GM18526 (cell line): ENCODE measurements around the gene MYO3B.

Experiments used
- POLR2A ChIP-seq: IDR thresholded peaks from 3 replicates; pipeline ENCODE4 v1.6.1; 2011; ENCODE audit not compliant: insufficient read length; ENCODE audit errors: extremely low read depth

MYO3B gene

DNA sequence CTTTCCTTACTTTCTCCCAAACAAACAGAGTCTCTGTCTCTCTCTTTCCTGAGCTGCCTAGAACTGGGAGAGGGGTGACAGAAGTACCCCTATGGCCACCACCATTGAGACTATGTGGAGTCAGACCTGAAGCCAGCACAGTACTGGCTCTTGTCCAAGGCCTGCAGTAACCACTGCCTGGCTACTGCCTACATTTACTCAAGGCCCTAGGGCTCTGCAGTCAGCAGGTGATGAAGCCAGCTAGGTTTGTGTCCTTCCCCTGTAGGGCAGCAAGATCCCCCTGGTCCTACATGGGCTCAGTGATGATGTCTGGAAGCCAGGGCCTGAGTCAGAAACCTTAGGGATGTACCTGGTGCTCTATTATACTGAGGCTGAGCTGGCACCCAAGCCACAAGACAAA is 12.2 kb downstream of the MYO3B start:
- no peak for TF ChIP-seq POLR2A

DNA sequence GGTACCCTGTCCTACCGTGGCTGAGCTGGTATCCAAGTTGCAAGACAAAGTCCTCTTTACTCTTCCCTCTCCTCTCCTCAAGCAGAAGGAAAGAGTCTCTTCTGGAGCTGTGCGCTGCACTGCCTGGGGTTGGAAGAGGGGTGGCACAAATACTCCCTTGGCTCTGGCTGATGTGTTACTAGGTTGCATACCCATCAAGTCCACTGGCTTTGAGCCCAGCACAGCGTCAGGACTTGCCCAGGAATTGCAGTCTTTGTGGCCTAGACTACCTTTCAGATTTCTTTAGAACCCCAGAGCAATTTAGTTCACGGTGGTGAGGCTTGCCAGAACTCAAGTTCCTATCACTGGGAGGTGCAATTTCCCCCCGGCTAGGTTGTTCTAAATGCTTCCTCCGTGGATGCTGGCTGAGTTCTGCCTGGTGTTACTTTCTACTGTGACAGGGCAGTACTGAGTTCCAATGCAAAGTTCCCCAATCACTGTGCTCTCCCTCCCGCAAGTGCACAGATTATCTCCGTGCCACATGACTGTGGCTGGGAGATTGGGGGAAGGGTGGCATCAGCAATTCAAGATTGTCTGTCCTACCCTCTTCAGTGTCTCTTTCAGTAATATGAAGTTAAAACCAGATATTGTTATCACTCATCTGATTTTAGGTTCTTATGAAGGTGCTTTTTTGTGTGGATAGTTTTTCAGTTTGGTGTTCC is 13.4 kb downstream of the MYO3B start:
- no peak for TF ChIP-seq POLR2A

DNA sequence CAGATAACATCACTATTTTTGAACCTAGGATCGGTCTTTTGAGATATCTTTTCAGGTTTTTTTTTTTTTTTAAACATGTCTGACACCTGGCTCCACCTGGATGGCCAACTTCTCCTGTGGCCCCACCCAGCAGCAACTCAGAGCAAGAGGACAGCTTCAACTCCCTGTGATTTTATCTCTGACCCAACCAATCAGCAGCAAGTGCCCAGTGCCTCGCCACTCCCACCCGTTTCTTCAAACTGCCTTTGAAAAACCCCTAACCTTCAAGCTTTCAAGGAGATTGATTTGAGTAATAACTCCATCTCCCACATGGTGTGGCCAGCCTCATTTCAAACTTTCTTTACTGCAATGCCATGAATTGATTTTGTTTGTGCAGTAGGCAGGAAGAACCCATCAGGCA is 19.0 kb downstream of the MYO3B start:
- TF ChIP-seq POLR2A, result no peak

DNA sequence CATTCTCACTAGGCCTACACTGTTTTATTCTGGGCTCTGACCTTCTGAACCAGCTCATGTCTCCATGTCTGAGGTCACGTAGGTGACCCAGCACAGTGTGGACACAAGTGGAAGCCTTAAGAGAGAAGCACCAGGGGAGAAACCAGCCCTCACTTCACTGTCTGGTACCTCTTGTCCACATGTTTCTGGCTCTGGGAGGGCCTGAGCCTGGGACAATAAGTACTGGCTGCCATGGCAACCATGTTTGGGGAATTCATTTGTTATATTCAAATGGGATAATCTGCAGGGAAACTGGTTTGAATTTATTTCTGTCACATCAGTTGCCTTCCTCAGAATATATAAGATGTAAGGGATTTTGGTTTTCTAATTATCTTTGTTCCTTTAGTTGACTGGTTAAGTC is 23.3 kb downstream of the MYO3B start:
- TF ChIP-seq POLR2A, result no peak

DNA sequence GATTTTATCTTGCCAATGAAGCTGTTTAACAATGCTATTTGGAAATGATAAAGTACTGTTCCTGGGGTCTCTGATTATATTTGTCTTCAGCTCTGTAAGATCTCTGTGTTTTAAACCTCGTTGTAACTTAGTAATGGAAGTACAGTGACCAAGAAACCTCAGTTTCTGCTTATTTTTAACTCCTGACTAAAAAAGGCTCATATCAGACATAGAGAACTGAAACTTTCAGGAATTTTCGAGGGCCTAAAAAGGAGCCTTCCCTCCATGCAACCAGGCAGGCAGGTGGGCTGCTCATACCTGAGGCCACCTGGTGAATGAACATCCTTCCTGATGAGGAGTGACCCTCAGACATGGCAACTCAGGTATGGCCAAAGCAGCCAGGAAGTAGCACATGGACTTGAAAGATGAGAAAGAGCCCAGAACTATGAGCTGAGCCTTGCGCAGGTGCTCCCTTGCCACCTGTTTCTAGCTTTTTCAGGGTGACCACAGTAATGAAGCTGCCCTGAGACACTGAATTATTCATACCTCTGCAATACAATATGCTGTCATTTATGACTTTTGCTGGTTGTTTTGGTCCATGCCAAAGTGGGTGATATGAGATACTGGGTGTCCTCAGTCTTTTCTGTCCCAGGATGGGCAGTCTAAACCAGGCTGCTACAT is 23.9 kb downstream of the MYO3B start:
- TF ChIP-seq POLR2A, result no peak

DNA sequence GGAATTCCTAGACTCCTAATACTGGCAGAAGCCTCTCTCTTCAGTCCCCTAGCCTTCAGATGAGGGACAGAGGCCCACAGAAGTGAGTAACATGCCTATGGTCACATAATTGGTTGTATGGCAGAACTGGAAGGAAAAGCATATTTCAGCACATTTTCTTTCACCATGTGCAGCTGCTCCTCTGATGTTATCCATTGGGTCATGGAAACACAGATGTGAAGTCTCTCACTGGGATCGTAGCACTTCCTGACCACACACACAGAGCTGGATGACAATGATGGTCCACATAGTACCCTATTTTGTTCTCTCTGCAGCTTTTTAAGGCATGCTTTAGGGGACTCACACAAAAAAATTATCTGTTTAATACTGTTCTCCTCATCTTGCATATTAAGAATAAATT is 24.5 kb downstream of the MYO3B start:
- TF ChIP-seq POLR2A, result no peak

DNA sequence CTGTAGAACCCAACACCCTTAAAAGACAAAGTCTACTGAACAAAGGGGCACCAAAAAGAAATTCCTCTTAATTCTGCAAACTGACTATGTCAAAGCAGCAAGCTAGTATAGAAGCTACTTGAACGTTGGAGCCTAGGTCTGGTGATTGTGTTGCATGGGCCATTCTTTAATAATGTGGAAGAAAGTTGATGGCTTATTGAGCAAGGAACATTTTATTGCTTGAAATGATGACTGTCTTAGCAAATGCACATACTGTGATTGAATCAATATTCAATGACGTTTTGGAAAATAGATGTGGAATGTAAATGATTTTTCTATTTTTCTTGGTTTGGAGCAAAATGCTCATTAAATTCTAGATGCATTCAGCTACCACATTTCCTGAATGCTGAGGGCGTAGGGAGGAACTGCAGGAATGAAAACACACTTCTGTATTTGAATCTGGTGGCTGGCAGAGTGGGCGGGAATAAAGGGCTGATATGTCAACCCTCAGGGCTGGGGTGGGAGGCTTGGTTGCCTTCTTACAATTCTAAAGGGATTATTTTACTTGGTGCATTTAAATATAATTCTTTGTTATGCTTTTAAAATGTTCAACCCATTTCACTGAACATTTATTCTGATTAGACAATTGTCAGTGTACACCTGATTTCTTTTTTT is 26.5 kb downstream of the MYO3B start:
- TF ChIP-seq POLR2A, result no peak

DNA sequence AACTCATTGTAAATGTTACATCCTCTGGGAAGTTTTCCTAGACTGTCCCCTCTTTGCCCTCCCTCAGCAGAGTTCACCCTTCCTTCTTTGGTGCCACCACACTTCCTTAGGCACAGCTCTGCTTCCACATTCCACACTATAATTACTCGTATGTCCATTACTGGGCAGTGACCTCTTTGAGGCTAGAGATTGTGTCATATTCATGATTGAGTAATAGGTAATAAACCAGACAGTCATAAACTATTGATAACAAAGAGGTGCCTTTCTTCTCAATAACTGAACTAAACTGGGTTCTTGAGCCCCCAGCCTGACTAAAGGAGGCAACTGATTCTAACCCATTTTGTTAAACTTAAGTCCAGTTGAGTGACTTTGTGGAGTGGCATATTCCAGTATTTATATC is 28.3 kb downstream of the MYO3B start:
- no peak for TF ChIP-seq POLR2A

DNA sequence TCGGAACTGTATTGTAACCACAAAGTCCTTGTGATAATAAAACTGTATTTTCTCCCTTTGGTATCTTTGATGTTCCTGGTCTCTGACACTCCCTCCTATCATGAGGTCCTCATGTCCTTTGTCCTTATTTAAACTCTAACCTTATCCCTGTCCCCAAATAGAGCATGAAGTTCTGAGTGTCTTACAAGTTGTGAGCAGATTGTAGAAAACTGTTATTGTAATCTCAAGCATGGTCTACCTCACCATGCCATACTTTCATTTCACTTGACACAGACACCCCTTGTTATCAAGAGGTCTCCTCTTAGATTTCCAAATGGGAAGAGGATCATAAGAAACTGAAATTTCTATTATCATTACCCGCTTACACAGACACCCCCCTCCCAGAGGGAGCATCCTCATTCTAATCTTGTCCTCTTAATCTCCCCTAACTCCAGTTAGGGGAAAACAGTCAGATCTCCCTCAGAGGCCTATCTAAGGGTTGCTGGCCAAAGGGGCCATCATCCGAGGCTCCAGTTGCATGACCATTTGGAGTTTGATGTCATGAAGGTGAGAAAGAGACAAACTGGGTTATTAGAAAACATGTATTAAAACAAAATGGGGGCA is 29.0 kb downstream of the MYO3B start:
- no peak for TF ChIP-seq POLR2A

DNA sequence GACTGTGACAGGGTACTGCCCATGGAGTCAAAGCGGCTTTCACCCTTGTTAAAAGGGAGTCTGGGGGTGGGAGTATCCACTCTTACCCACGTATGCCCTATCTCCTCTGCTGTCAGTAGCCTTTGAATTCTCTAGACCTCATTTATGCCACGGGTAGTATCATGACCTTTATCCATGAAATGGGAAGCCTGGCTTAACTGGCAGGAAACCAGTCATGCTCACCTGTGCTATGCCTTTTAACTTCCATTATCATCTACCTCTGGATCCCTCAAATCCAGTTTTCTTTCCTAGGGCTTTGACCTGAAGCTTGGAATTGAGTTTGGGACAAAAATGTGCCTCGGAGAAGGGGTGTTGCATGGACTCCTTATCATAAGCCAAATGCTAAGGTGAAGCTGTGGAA is 30.0 kb downstream of the MYO3B start:
- no peak for TF ChIP-seq POLR2A

DNA sequence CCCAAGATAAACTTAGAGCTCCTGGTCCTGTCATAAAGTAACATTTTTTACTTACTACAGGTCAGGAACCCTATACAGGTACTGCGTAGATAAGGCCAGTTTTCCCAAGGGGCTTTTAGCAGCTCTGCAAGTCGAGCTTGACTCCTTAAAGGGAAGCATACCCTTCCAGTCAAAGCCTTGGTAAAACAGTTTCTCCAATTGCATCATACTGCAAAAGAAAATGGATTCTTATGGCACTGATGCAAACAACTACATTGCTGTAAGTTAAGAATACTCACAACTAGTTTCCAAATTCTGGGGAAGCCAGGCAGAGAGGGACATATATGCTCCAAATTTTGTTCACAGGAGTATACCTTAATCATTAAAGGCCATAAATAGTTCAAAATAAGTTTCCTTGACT is 31.0 kb downstream of the MYO3B start:
- no peak for TF ChIP-seq POLR2A

DNA sequence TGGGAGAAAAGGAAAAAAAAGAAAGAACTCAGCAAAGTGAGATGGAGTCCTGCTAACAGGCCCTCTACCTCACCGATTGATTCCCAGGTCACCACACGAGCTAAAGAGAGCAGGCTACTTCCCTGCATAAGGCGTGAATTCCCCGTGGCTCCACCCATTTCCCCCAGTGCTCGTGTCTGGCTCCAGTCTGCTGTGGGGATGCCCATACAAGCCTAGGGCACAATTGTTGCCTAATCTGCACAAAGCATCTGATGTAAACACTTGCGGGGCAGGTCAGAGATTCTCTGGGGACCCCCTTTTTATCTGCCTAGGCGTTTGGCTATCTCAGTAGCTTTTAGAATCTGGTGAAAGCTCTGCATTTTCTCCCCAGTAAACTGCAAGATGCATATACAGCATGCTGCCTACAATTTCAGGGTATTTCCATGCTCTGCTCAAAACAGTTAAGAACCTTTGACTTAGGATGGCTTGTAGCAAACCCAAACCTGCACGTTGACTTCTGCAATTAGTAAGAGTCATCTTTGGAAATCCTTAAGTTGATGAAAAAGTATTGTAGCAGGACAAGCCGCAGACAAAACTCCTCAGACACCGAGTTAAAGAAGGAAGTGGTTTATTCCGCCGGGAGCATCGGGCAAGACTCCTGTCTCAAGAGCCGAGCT is 34.8 kb downstream of the MYO3B start:
- no peak for TF ChIP-seq POLR2A

DNA sequence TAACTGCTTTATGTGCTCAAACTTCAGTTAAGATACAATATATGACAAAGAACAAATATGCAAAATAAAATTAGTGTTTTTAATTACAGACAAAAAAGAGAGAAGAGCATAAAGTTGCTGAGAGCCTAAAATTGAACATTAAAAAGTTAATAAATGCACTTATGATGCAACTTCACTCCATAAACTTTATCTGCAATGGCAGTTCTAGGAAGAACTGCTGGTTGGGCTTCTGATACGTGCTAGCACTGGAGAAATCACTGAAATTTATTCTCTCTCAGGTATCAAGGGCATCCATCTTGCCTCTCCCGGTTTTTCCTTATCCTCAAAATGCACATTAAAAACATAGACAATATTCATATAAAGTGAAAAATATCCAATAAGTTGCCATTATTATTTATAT is 35.7 kb downstream of the MYO3B start:
- TF ChIP-seq POLR2A, result no peak

DNA sequence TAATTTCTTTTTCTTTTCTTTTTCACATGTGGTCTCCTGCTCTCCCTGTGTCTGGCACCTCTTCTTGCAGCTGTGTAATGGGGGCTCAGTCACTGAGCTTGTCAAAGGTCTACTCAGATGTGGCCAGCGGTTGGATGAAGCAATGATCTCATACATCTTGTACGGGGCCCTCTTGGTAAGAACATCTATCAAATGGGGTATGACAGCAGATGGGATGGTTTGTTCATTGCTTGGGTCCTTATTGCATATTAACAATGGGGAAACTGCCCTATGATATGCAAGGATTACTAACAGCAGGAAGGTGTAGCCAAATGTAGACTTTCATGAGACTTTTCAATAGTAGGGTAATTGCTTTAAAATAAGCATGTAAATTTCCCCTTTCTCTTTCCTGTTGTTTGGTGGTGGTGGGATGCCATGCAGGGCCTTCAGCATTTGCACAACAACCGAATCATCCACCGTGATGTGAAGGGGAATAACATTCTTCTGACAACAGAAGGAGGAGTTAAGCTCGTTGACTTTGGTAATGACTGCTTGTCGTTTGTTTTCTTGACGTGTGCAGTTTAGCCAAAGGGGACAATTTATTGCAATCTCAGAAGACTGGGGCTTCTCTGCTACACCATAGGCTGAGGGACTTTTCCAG is 36.5 kb downstream of the MYO3B start:
- no peak for TF ChIP-seq POLR2A

DNA sequence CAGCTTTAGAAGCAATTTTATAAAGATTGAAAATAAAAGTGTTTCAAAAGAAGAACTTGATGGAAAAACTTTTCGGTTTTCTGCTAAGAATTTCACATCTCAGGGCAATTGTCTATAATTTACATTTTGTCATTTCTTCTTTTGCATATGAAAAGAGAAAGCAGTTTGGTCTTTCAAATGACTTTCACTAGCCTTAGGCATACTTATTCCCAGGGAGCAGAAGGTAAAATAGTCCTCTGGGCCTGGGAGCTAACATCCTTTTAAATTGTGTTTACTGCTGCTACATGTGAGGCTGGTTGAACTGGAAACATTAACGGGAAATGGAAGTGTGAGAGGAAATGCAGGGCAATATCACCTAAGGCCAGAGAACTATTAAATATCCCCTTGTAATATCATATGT is 37.1 kb downstream of the MYO3B start:
- no peak for TF ChIP-seq POLR2A
